Frontal cortex (tissue), 4 donors: ENCODE data around the gene HLA-DMB. TPM values are rescaled to one million over a fixed set of nuclear protein-coding genes. Genes with fewer than 3 reads are reported as not detected.
"Not testable (repeated sequence)": the region's sequence is repeated elsewhere in the genome, so short reads cannot be mapped to it uniquely, and the experiment has no call there.

Experiments
- DNase-seq, 2 donors: peaks; one replicate each; pipeline ENCODE4 v3.0.0; 2012; ENCODE audit warnings: low spot score in 2 of 2
- FAIRE-seq: peaks from 2 replicates; lab custom pipeline; 2012; peaks lifted over from hg19 to GRCh38; lab: Jason Lieb, UNC
- total RNA-seq: library from RNA; depleted of rRNA; stranded (reverse); fragments of >200 nt; gene quantifications from one replicate; pipeline ENCODE4 v1.2.3, GENCODE V29; 2014
- donor health status: control.
- donor health status: control.
- donor health status: control.

Gene HLA-DMB
- total RNA-seq, 1 donor from 2014 or later = 0.82 TPM

GRCh38 chr6:32952817-32953739, 12.2 kb upstream of the HLA-DMB start, which contains the start of gene HLA-DMA:
Gene HLA-DMA (minus strand): TSS chr6:32953097. CDS start chr6:32953036, 61 bp downstream.
- FAIRE-seq = no peak
- peak in 1 of 2 donors; percentile 71 for DNase-seq

GRCh38 chr6:32950449-32950848, 9.6 kb upstream of the HLA-DMB start:
- FAIRE-seq = no peak

GRCh38 chr6:32950010-32950409, 9.2 kb upstream of the HLA-DMB start:
- FAIRE-seq (no peak), DNase-seq (no peak)

More at GRCh38 chr6:32950449-32950848, 9.6 kb upstream of the HLA-DMB start:
- no peak for DNase-seq

- FAIRE-seq = no peak
- DNase-seq = no peak
Measured at GRCh38 chr6:32949113-32949512, 8.3 kb upstream of the HLA-DMB start.

- DNase-seq (no peak), FAIRE-seq (no peak)
Measured at GRCh38 chr6:32947552-32948465, 7.0 kb upstream of the HLA-DMB start.

GRCh38 chr6:32946893-32947292, 6.1 kb upstream of the HLA-DMB start:
- FAIRE-seq (no peak), DNase-seq (no peak)

- DNase-seq (no peak), FAIRE-seq (no peak)
Measured at GRCh38 chr6:32945953-32946352, 5.1 kb upstream of the HLA-DMB start.

GRCh38 chr6:32945108-32945760, 4.4 kb upstream of the HLA-DMB start:
- FAIRE-seq = no peak
- no peak for DNase-seq

GRCh38 chr6:32943864-32944649, 3.2 kb upstream of the HLA-DMB start:
- FAIRE-seq = no peak
- DNase-seq = no peak

- DNase-seq, FAIRE-seq: not testable (repeated sequence)
Measured at GRCh38 chr6:32942555-32943123, 1.8 kb upstream of the HLA-DMB start.

GRCh38 chr6:32941214-32941768, 463 bp upstream of the HLA-DMB start:
- DNase-seq (no peak), FAIRE-seq (no peak)

GRCh38 chr6:32938494-32938893, 2.3 kb downstream of the HLA-DMB start:
- DNase-seq = no peak
- no peak for FAIRE-seq

- no peak for FAIRE-seq
Measured at GRCh38 chr6:32937230-32937633, 3.6 kb downstream of the HLA-DMB start.

GRCh38 chr6:32936239-32937152, 4.3 kb downstream of the HLA-DMB start:
- FAIRE-seq (no peak), DNase-seq (no peak)

More at GRCh38 chr6:32937230-32937633, 3.6 kb downstream of the HLA-DMB start:
- no peak for DNase-seq

GRCh38 chr6:32935551-32936238, 5.1 kb downstream of the HLA-DMB start:
- no peak for FAIRE-seq
- no peak for DNase-seq

GRCh38 chr6:32933661-32934085, 7.2 kb downstream of the HLA-DMB start:
- DNase-seq = peak; percentile 36 to 59
- FAIRE-seq = no peak
